A549 treated with AZD9567 at 1 μM for 4 hours (cell line): Measurements from ENCODE around the gene TRIL. TPM values are rescaled to one million over a fixed set of nuclear protein-coding genes. Genes with fewer than 3 reads are reported as not detected.

Source experiments
- total RNA-seq: library from RNA; stranded (reverse); fragments of 200-300 nt; extraction: Qiagen RNA extraction; gene quantifications from 5 replicates; pipeline ENCODE4 v1.2.3, GENCODE V29; 2022; ENCODE audit not compliant: insufficient read depth

The TRIL gene
- not detected in 5 replicates for total RNA-seq

GRCh38 chr7:28958235-28958979 lies at the start of gene TRIL:
TRIL (minus strand) TSS chr7:28958330; CDS start chr7:28958046, 284 bp downstream.

Other genes starting within 250 kb of the TRIL start
- 0.14 to 3.6 TPM (median 0.25 TPM) in 5 replicates for gene CPVL, start 188.2 kb upstream of the TRIL start, total RNA-seq
- gene CHN2, start 236.4 kb upstream of the TRIL start, total RNA-seq = 0.06 to 0.52 TPM (median 0.31 TPM) in 4 of 5 replicates, not detected in the other